Measurements from ENCODE around the gene HOATZ. TPM values are rescaled to one million over a fixed set of nuclear protein-coding genes. Genes with fewer than 3 reads are reported as not detected.
A peak's percentile ranks its signal among the peaks of the same experiment; 100 is the strongest.

Gene HOATZ
- polyA plus RNA-seq, 1 donor (not counting 4 experiments of a cell fraction or from before 2014, with no cell fraction given) = not detected

- FAIRE-seq (no peak), DNase-seq (ENCODE audit: low read depth, low spot score) (no peak)
- Histone ChIP-seq H3K36me3 (ENCODE audit: control insufficient read depth in 2 of 2, extremely low read depth in 1 of 2, insufficient read depth in 2 of 2, low read length in 2 of 2) (no peaks in the 10 kb centered on the region), H3K27ac (ENCODE audit: control insufficient read depth, insufficient read depth, low read length) (no peak within 1 kb of the TSS), H3K79me2 (ENCODE audit: control insufficient read depth, insufficient read depth, low read length) (no peaks in the 10 kb centered on the region), H3K27me3 (ENCODE audit: control insufficient read depth, extremely low read depth, insufficient read depth, low read length) (peaks cover 23% of the 10 kb centered on the region), H3K4me2 (ENCODE audit: control insufficient read depth, extremely low read depth, insufficient read depth, low read depth, low read length) (peak within 1 kb of the TSS; percentile 87), H4K20me1 (ENCODE audit: control insufficient read depth, extremely low read depth, insufficient read depth, low read length) (no peaks in the 10 kb centered on the region), H3K9me3 (ENCODE audit: control insufficient read depth, low read depth, low read length) (no peaks in the 10 kb centered on the region), H3K9me1 (ENCODE audit: control insufficient read depth, extremely low read depth, insufficient read depth, low read length) (no peaks in the 10 kb centered on the region), H3K4me1 (ENCODE audit: control insufficient read depth, extremely low read depth, insufficient read depth, low read length) (peaks cover 10% of the 10 kb centered on the region), H3K4me3 (ENCODE audit: control insufficient read depth in 2 of 3, extremely low read depth in 1 of 3, insufficient read depth in 2 of 3, low read depth in 1 of 3, low read length in 3 of 3) (peak within 1 kb of the TSS; percentile 30 to 65 (median 50)), H3K9ac (ENCODE audit: control insufficient read depth, extremely low read depth, insufficient read depth, low read length) (peak within 1 kb of the TSS; percentile 46), H2AFZ (ENCODE audit: control insufficient read depth, low read length) (peak within 1 kb of the TSS; percentile 64)
- TF ChIP-seq CTCF (optimal IDR thresholded peaks at IDR 0.05 in 1 of 3, IDR thresholded peaks at IDR 0.05 in 1 of 3, conservative IDR thresholded peaks at IDR 0.05 in 1 of 3; ENCODE audit: extremely low read depth in 1 of 3, insufficient read depth in 2 of 3, low read length in 3 of 3) (no peak), EZH2 (IDR thresholded peaks at IDR 0.05; ENCODE audit: low read length) (no peak)
- dilution Hi-C loops (cut with MboI; ENCODE audit: extremely low pct_ligation_motif_present, low sequenced_read_pairs) = no loop called here
Measured at GRCh38 chr11:111540114-111540936, 25.7 kb downstream of the HOATZ start, which contains the start of gene LAYN. Gene LAYN (plus strand): TSS chr11:111540720. CDS start chr11:111540844, 124 bp downstream.

- Histone ChIP-seq H4K20me1 (ENCODE audit: control insufficient read depth, extremely low read depth, insufficient read depth, low read length) (no peaks in the 10 kb centered on the region), H3K4me2 (ENCODE audit: control insufficient read depth, extremely low read depth, insufficient read depth, low read depth, low read length) (peak overlapping the region; percentile 87), H3K4me1 (ENCODE audit: control insufficient read depth, extremely low read depth, insufficient read depth, low read length) (peaks cover 10% of the 10 kb centered on the region), H3K9me1 (ENCODE audit: control insufficient read depth, extremely low read depth, insufficient read depth, low read length) (no peaks in the 10 kb centered on the region), H3K79me2 (ENCODE audit: control insufficient read depth, insufficient read depth, low read length) (no peaks in the 10 kb centered on the region), H3K27me3 (ENCODE audit: control insufficient read depth, extremely low read depth, insufficient read depth, low read length) (peaks cover 23% of the 10 kb centered on the region), H3K9me3 (ENCODE audit: control insufficient read depth, low read depth, low read length) (no peaks in the 10 kb centered on the region), H3K9ac (ENCODE audit: control insufficient read depth, extremely low read depth, insufficient read depth, low read length) (peak overlapping the region; percentile 46), H3K27ac (ENCODE audit: control insufficient read depth, insufficient read depth, low read length) (no peak overlapping the region), H2AFZ (ENCODE audit: control insufficient read depth, low read length) (peak overlapping the region; percentile 64), H3K36me3 (ENCODE audit: control insufficient read depth in 2 of 2, extremely low read depth in 1 of 2, insufficient read depth in 2 of 2, low read length in 2 of 2) (no peaks in the 10 kb centered on the region), H3K4me3 (ENCODE audit: control insufficient read depth in 2 of 3, extremely low read depth in 1 of 3, insufficient read depth in 2 of 3, low read depth in 1 of 3, low read length in 3 of 3) (peak overlapping the region; percentile 30 to 65 (median 50))
- FAIRE-seq (no peak), DNase-seq (ENCODE audit: low read depth, low spot score) (no peak)
- no peak for TF ChIP-seq CTCF (optimal IDR thresholded peaks at IDR 0.05 in 1 of 3, IDR thresholded peaks at IDR 0.05 in 1 of 3, conservative IDR thresholded peaks at IDR 0.05 in 1 of 3; ENCODE audit: extremely low read depth in 1 of 3, insufficient read depth in 2 of 3, low read length in 3 of 3)
- TF ChIP-seq EZH2 (IDR thresholded peaks at IDR 0.05; ENCODE audit: low read length) = peak; percentile 15
- dilution Hi-C loops (cut with MboI; ENCODE audit: extremely low pct_ligation_motif_present, low sequenced_read_pairs) = no loop called here
Measured at GRCh38 chr11:111540937-111541253, 26.3 kb downstream of the HOATZ start.
